ENCODE measurements around the gene KCNA5. TPM values are rescaled to one million over a fixed set of nuclear protein-coding genes. Genes with fewer than 3 reads are reported as not detected.
A peak's percentile ranks its signal among the peaks of the same experiment; 100 is the strongest.

Gene KCNA5
- total and polyA plus RNA-seq, 5 donors: 77.6 to 171 (median 128) TPM

DNA sequence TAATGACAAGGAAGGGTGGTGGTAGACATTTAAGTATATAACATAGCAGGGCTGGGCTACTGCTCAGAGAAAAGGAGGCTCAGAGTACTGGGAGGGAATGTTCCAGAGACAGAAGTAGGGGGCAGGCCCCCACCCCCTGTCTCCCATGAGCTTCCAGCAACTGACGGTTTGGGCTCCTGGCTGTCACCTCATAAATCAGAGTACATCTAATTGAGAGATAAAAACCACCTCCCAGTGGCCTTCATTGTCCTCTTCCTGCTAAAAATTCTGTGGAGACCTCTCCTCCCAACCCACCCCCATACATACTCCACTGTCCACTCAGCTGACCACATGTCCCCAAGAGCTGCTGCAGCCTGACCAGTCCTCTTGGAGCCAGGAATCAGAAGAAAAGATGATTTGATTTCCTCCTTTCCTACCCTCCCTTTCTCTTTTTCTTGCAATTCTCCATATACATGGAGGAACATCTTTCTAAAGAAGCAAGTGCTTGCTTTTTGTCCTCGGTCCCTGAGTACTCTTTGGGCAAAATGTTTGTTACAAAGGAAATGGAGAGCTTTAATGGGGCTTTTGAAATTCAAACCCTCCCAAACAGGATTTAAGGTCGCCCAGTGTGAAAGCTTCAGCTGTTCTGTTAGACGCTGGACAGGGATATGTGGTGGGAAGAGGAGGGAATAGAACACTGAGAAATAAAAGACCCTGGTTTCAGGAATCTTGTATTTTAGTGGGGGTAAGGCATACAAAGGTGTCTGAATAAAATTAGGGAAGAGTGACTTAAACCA lies 16.4 kb upstream of the KCNA5 start:
- H3K9me3 ChIP-seq (ENCODE audit: control insufficient read depth, low read length): no peaks in the 10 kb centered on the region
- no peaks in the 10 kb centered on the region for H3K27me3 ChIP-seq (ENCODE audit: control insufficient read depth, insufficient read depth)
- 34% methylated on average over 4 of the region's 4 CpGs for WGBS
- H3K4me1 ChIP-seq (ENCODE audit: control insufficient read depth, insufficient read depth, low read length): peaks cover 3% of the 10 kb centered on the region
- intact Hi-C loops (cut with DNase I): loop anchor here in 1 of 4 donors (10.0 kb wide), 1 partner anchor 148 kb away; no protein-coding TSS in a partner anchor
- DNase-seq (no peak), ATAC-seq (no peak)
- H3K27ac ChIP-seq (ENCODE audit: low read length): no peak overlapping the region
- no peak overlapping the region for H3K4me3 ChIP-seq (ENCODE audit: low read length)

DNA sequence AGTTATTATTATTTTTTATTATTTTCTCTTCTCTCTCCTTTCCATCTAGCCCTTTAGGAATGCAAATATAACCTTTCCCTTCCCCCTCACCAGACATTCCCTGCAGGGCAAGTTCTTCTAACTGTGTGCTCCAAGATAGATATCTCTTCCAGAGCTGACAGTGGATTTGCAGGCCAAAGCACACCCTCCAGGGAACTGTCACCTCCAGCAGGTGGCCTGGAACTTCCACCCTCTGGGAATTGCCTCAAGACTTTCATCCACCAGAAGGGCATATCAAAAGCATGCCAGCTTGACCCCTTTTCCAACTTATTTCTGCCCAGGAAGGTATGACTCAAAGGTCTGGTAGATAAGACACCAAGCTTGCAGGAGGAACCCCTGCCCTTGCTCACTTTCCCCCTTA lies 13.6 kb upstream of the KCNA5 start:
- intact Hi-C loops (cut with DNase I): no loop called here
- Histone ChIP-seq H3K9me3 (ENCODE audit: control insufficient read depth, low read length) (no peaks in the 10 kb centered on the region), H3K4me1 (ENCODE audit: control insufficient read depth, insufficient read depth, low read length) (peaks cover 5% of the 10 kb centered on the region), H3K27me3 (ENCODE audit: control insufficient read depth, insufficient read depth) (no peaks in the 10 kb centered on the region), H3K4me3 (ENCODE audit: low read length) (no peak overlapping the region), H3K27ac (ENCODE audit: low read length) (no peak overlapping the region)
- DNase-seq: no peak
- no peak for ATAC-seq

DNA sequence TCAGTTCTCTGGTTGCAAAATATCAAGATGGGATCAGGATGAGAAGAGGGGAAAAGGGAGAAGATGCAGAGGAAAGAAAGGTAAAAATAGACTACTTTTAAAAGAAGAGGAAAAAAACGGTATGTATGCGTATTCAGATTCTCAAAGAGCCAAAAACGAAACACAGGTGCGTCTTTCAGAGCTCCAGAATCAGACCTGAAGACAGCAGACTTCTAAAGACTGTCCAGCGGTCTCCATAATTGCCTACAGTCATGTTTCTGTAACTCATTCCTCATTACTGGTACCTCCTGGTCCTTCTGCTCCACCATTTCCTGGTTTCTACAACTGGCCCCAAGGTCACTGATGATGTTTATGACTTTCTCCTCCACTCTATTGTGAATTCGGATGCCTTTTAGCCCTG lies 12.4 kb upstream of the KCNA5 start:
- Histone ChIP-seq H3K4me3 (ENCODE audit: low read length) (no peak overlapping the region), H3K4me1 (ENCODE audit: control insufficient read depth, insufficient read depth, low read length) (peaks cover 7% of the 10 kb centered on the region), H3K27ac (ENCODE audit: low read length) (no peak overlapping the region), H3K27me3 (ENCODE audit: control insufficient read depth, insufficient read depth) (no peaks in the 10 kb centered on the region), H3K9me3 (ENCODE audit: control insufficient read depth, low read length) (no peaks in the 10 kb centered on the region)
- intact Hi-C loops (cut with DNase I): no loop called here
- no peak for DNase-seq
- 96% methylated on average over 6 of the region's 6 CpGs for WGBS
- ATAC-seq: no peak

DNA sequence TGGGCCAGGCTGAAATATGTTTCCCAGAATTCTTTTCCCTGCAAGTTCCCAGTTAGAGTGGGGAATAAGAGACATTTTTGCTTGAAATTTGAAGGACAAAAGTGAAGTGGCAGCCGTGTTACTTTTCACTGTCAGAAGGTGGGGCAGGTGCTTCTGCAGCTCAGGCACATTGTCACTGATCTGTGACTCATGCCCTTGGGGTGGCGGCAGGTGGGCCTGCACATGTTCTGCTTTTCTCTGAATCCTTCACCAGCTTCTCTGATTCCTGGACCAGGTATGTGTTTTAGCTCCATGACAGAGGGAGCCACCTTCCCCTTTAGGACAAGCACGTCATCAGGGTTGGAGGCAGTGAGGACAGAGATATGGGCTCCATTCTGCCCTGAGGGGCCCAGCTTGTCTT lies 11.7 kb upstream of the KCNA5 start:
- 95% methylated on average over 3 of the region's 3 CpGs for WGBS

DNA sequence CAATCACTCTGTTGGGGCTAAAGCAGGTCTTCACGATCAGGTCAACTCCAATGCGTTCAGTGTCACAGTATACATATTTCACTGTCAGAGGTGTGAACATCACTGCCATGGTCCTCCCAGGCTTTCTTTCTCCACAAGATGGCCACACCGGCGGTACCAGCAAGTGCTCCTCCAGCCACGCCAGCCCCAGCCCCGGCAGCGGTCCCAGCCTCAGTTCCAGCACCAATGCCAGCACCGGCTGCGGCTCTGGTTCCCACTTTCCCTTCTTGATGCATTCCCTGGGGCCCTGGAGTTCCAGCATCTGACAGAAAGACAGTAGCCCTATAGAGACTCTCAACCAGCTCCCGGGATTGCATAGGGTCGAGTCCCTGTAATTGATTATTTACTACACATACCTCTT lies 10.9 kb upstream of the KCNA5 start:
- 86% methylated on average over 11 of the region's 11 CpGs for WGBS
- ATAC-seq: no peak
- DNase-seq: peak in 1 of 3 donors; percentile 50
- H3K4me3 ChIP-seq (ENCODE audit: low read length): no peak overlapping the region
- H3K4me1 ChIP-seq (ENCODE audit: control insufficient read depth, insufficient read depth, low read length): peaks cover 7% of the 10 kb centered on the region
- H3K27me3 ChIP-seq (ENCODE audit: control insufficient read depth, insufficient read depth): no peaks in the 10 kb centered on the region
- no peaks in the 10 kb centered on the region for H3K9me3 ChIP-seq (ENCODE audit: control insufficient read depth, low read length)
- peak overlapping the region; percentile 53 for H3K27ac ChIP-seq (ENCODE audit: low read length)
- intact Hi-C loops (cut with DNase I): no loop called here

More for the DNA sequence above, 11.7 kb upstream of the KCNA5 start:
- no peak overlapping the region for H3K27ac ChIP-seq (ENCODE audit: low read length)
- ATAC-seq: no peak
- no peaks in the 10 kb centered on the region for H3K9me3 ChIP-seq (ENCODE audit: control insufficient read depth, low read length)
- DNase-seq: no peak
- peaks cover 7% of the 10 kb centered on the region for H3K4me1 ChIP-seq (ENCODE audit: control insufficient read depth, insufficient read depth, low read length)
- no peaks in the 10 kb centered on the region for H3K27me3 ChIP-seq (ENCODE audit: control insufficient read depth, insufficient read depth)
- H3K4me3 ChIP-seq (ENCODE audit: low read length): no peak overlapping the region
- intact Hi-C loops (cut with DNase I): no loop called here

- ATAC-seq: peak in 1 of 2 donors; percentile 17
- H3K4me3 ChIP-seq (ENCODE audit: low read length): no peak overlapping the region
Observed at GRCh38 chr12:5033883-5034282, 9.8 kb upstream of the KCNA5 start.

GRCh38 chr12:5034603-5035002 lies 9.1 kb upstream of the KCNA5 start:
- no peaks in the 10 kb centered on the region for H3K9me3 ChIP-seq (ENCODE audit: control insufficient read depth, low read length)
- intact Hi-C loops (cut with DNase I): no loop called here
- no peak overlapping the region for H3K4me3 ChIP-seq (ENCODE audit: low read length)
- peaks cover 10% of the 10 kb centered on the region for H3K4me1 ChIP-seq (ENCODE audit: control insufficient read depth, insufficient read depth, low read length)
- peak overlapping the region; percentile 90 for H3K27ac ChIP-seq (ENCODE audit: low read length)
- DNase-seq: no peak
- WGBS: 62% methylated on average over 5 of the region's 5 CpGs
- no peak for ATAC-seq
- H3K27me3 ChIP-seq (ENCODE audit: control insufficient read depth, insufficient read depth): no peaks in the 10 kb centered on the region

More at GRCh38 chr12:5033883-5034282, 9.8 kb upstream of the KCNA5 start:
- WGBS: 25% methylated on average over 1 of the region's 1 CpG
- intact Hi-C loops (cut with DNase I): no loop called here
- Histone ChIP-seq H3K4me1 (ENCODE audit: control insufficient read depth, insufficient read depth, low read length) (peaks cover 9% of the 10 kb centered on the region), H3K9me3 (ENCODE audit: control insufficient read depth, low read length) (no peaks in the 10 kb centered on the region), H3K27ac (ENCODE audit: low read length) (peak overlapping the region; percentile 88), H3K27me3 (ENCODE audit: control insufficient read depth, insufficient read depth) (no peaks in the 10 kb centered on the region)
- no peak for DNase-seq

GRCh38 chr12:5035618-5036017 lies 8.1 kb upstream of the KCNA5 start:
- ATAC-seq: no peak
- 49% methylated on average over 6 of the region's 6 CpGs for WGBS
- peak overlapping the region; percentile 94 for H3K27ac ChIP-seq (ENCODE audit: low read length)
- intact Hi-C loops (cut with DNase I): no loop called here
- no peaks in the 10 kb centered on the region for H3K27me3 ChIP-seq (ENCODE audit: control insufficient read depth, insufficient read depth)
- H3K4me3 ChIP-seq (ENCODE audit: low read length): no peak overlapping the region
- peaks cover 12% of the 10 kb centered on the region for H3K4me1 ChIP-seq (ENCODE audit: control insufficient read depth, insufficient read depth, low read length)
- no peak for DNase-seq
- no peaks in the 10 kb centered on the region for H3K9me3 ChIP-seq (ENCODE audit: control insufficient read depth, low read length)

DNA sequence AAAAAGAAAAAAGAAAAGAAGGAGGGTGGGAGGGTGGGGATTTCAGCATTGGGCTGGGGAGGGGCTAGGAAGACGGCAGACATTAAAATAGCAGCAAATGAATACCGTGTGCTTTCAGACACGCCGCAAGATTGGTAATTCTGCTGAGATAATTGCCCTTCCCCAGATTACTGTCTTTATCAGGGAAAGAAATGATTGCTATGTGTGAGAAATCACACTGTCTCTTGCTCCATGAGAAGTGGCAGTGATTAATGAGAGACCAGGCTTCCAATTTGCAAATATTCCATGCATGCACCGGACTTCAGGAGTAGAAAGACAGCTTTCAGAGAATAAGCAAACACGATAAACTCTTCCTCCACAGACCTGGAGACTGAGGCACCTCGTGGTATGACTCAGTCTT lies 7.6 kb upstream of the KCNA5 start:
- ATAC-seq (peak; percentile 63 to 67), DNase-seq (no peak)
- Histone ChIP-seq H3K4me3 (ENCODE audit: low read length) (no peak overlapping the region), H3K27me3 (ENCODE audit: control insufficient read depth, insufficient read depth) (no peaks in the 10 kb centered on the region), H3K9me3 (ENCODE audit: control insufficient read depth, low read length) (no peaks in the 10 kb centered on the region), H3K27ac (ENCODE audit: low read length) (peak overlapping the region; percentile 61), H3K4me1 (ENCODE audit: control insufficient read depth, insufficient read depth, low read length) (peaks cover 12% of the 10 kb centered on the region)
- WGBS: 48% methylated on average over 7 of the region's 7 CpGs
- intact Hi-C loops (cut with DNase I): no loop called here

DNA sequence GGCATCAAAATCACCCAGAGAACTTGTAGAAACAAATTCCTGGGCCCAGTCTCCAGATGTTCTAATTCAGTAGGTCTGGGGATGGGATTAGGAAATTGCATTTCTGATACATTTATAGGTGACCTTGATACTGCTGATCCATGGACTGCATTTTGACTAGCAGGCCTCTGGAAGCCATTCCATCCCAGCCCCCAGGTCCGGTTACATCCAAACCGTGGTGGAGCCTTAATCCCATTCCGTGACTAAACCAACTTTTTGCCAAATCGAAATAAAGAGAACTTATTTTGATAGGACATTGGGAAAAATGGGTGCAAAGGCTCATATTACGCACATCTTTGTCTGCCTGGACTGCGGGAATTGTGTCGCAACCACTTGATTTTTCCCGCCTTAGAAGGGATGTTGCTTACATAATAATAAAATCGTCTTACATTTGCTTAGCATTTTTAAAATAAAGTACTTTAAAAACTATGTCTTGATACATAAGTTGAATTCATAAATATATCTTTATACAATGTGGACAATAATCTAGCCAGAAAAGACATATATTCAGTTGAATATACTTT lies 5.8 kb upstream of the KCNA5 start:
- H3K27me3 ChIP-seq (ENCODE audit: control insufficient read depth, insufficient read depth): no peaks in the 10 kb centered on the region
- H3K4me1 ChIP-seq (ENCODE audit: control insufficient read depth, insufficient read depth, low read length): peaks cover 13% of the 10 kb centered on the region
- DNase-seq (no peak), ATAC-seq (no peak)
- 91% methylated on average over 9 of the region's 9 CpGs for WGBS
- H3K4me3 ChIP-seq (ENCODE audit: low read length): no peak overlapping the region
- intact Hi-C loops (cut with DNase I): no loop called here
- H3K27ac ChIP-seq (ENCODE audit: low read length): peak overlapping the region; percentile 27
- no peaks in the 10 kb centered on the region for H3K9me3 ChIP-seq (ENCODE audit: control insufficient read depth, low read length)

- 26% methylated on average over 4 of the region's 4 CpGs for WGBS
- peaks cover 16% of the 10 kb centered on the region for H3K4me1 ChIP-seq (ENCODE audit: control insufficient read depth, insufficient read depth, low read length)
- ATAC-seq: no peak
- H3K27me3 ChIP-seq (ENCODE audit: control insufficient read depth, insufficient read depth): no peaks in the 10 kb centered on the region
- no peak overlapping the region for H3K27ac ChIP-seq (ENCODE audit: low read length)
- no peak overlapping the region for H3K4me3 ChIP-seq (ENCODE audit: low read length)
- DNase-seq: no peak
- no peaks in the 10 kb centered on the region for H3K9me3 ChIP-seq (ENCODE audit: control insufficient read depth, low read length)
- intact Hi-C loops (cut with DNase I): no loop called here
Observed at GRCh38 chr12:5038781-5039311, 4.8 kb upstream of the KCNA5 start.

Measured in right cardiac atrium (tissue), 5 donors.